Astrocyte of the cerebellum (primary cell): ENCODE measurements around the gene IER5.

Experiments used
- DNase-seq: peaks from one replicate; pipeline ENCODE4 v3.0.0-alpha.2; 2011; ENCODE audit warnings: low read depth
- H3K4me3 ChIP-seq: 2 replicates; pipeline ENCODE4 v1.5.1; 2011; ENCODE audit warnings: mild to moderate bottlenecking, low read depth, low read length, moderate library complexity
- CTCF ChIP-seq: IDR thresholded peaks from 2 replicates; pipeline ENCODE4 v1.5.1; 2012; ENCODE audit warnings: low read length, low read depth, moderate library complexity, mild to moderate bottlenecking; ENCODE audit errors: missing control alignments
- in situ Hi-C: cut with HindIII; loops from 2 replicates; pipeline ENCODE4 v1.10.0; 2017; ENCODE audit warnings: low sequenced_read_pairs

The IER5 gene

GRCh38 chr1:181100934-181101333 lies 12.4 kb downstream of the IER5 start:
- no peak overlapping the region for H3K4me3 ChIP-seq
- no peak for DNase-seq
- no peak for TF ChIP-seq CTCF
- in situ Hi-C loops: no loop called here

GRCh38 chr1:181101581-181102226 lies 13.2 kb downstream of the IER5 start:
- in situ Hi-C loops: no loop called here
- TF ChIP-seq CTCF: no peak
- DNase-seq: peak; percentile 81
- peak overlapping the region; percentile 7 for H3K4me3 ChIP-seq

- TF ChIP-seq CTCF: no peak
- DNase-seq: no peak
- in situ Hi-C loops: no loop called here
- no peak overlapping the region for H3K4me3 ChIP-seq
These were observed 14.3 kb downstream of the IER5 start for GRCh38 chr1:181102841-181103240.

- no peak for TF ChIP-seq CTCF
- in situ Hi-C loops: no loop called here
- no peak for DNase-seq
- no peak overlapping the region for H3K4me3 ChIP-seq
These were observed 14.9 kb downstream of the IER5 start for GRCh38 chr1:181103399-181103798.

GRCh38 chr1:181104042-181104789 lies 15.7 kb downstream of the IER5 start:
- in situ Hi-C loops: no loop called here
- no peak for DNase-seq
- H3K4me3 ChIP-seq: peak overlapping the region; percentile 64
- TF ChIP-seq CTCF: no peak

GRCh38 chr1:181104790-181105133 lies 16.3 kb downstream of the IER5 start:
- in situ Hi-C loops: no loop called here

More at GRCh38 chr1:181104790-181105133, 16.3 kb downstream of the IER5 start:
- TF ChIP-seq CTCF: no peak
- H3K4me3 ChIP-seq: peak overlapping the region; percentile 64
- DNase-seq: no peak
